Peyer's patch (tissue), 4 donors: ENCODE measurements around the gene EPHA2. TPM values are rescaled to one million over a fixed set of nuclear protein-coding genes. Genes with fewer than 3 reads are reported as not detected.

Experiments used
- DNase-seq, 3 donors: peaks; one replicate each; pipeline ENCODE4 v3.0.0-alpha.2; 2017 to 2019
- H3K27ac ChIP-seq, 4 donors: fragments of 200-600 bp; sonication (generic); one replicate each; pipeline ENCODE4 v1.5.1; 2016 to 2019
- H3K27me3 ChIP-seq, 2 donors: fragments of 200-600 bp; sonication (generic); one replicate each; pipeline ENCODE4 v1.5.1; 2019
- H3K36me3 ChIP-seq, 3 donors: fragments of 200-600 bp; sonication (generic); one replicate each; pipeline ENCODE4 v1.5.1; 2016 to 2019
- H3K4me1 ChIP-seq, 4 donors: fragments of 200-600 bp; sonication (generic); one replicate each; pipeline ENCODE4 v1.5.1; 2016 to 2019
- H3K4me3 ChIP-seq, 4 donors: fragments of 200-600 bp; sonication (generic); 1 replicate in 3 of 4; 2 replicates in 1 of 4; pipeline ENCODE4 v1.5.1; 2016 to 2019; ENCODE audit warnings: mild to moderate bottlenecking in 1 of 4
- H3K9me3 ChIP-seq, 4 donors: fragments of 200-600 bp; sonication (generic); one replicate each; pipeline ENCODE4 v1.5.1; 2016 to 2019; ENCODE audit warnings: mild to moderate bottlenecking in 1 of 4
- POLR2A ChIP-seq, 2 donors: fragments of 450-650 bp; IDR thresholded peaks; one replicate each; pipeline ENCODE4 v1.5.1; 2017; ENCODE audit warnings: antibody characterized with exemption in 2 of 2, mild to moderate bottlenecking in 2 of 2, moderate library complexity in 2 of 2
- total RNA-seq, 4 donors: library from RNA; depleted of rRNA; stranded (reverse); fragments of >200 nt; gene quantifications; one replicate each; pipeline ENCODE4 v1.1.0, GENCODE V29; 2016
- TF ChIP-seq, protein P1 (sequence below), 6 experiments: fragments of 450-650 bp in 4 of 6; fragments of 200-600 bp in 2 of 6; sonication (generic) in 1 of 6; IDR thresholded peaks; one replicate each; pipeline ENCODE4 v1.5.1; 2017 to 2019; ENCODE audit warnings: antibody characterized with exemption in 6 of 6, mild to moderate bottlenecking in 3 of 6, moderate library complexity in 1 of 6

Gene EPHA2
- total RNA-seq, 4 donors from 2014 or later: 23.5 to 42.6 (median 35.5) TPM

DNA sequence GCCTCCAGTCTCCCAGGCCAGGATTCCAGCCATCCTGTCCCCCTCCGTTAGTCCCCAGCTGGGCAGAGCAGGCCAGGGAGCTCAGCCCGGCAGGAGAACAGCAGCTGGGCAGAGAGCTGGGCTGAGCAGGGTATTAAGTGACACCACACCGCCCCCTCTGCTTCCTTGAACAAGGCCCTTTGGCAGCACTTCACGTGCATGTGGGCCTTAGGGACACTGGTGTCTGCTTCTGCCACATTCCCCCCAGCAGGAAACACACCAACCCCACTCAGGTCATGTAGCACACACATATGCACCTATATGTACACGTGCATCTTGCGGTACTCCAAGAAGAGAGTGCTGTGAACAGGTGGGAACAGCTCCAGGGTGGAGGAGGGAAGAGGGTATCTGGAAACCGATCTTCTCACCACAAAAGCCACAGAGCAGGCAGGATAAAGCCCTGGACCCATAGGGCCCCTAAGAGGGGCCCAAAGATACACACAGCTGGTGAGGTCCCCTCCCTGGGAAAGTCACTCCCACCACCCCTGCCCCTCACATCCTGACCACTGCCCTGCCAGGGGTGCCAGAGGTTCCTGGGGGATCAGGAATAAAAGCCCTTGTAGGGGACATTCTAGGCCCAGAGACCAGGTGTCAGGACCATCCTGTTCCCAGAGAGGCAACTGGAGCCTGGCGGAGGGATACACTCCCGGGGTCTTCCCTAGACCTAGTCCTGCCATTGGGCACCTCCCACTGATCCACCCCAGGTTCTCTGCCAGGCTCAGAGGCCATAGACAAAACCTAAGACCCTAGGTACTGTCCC is 4.5 kb downstream of the EPHA2 start:
- TF ChIP-seq POLR2A (IDR thresholded peaks at IDR 0.05): no peak

DNA sequence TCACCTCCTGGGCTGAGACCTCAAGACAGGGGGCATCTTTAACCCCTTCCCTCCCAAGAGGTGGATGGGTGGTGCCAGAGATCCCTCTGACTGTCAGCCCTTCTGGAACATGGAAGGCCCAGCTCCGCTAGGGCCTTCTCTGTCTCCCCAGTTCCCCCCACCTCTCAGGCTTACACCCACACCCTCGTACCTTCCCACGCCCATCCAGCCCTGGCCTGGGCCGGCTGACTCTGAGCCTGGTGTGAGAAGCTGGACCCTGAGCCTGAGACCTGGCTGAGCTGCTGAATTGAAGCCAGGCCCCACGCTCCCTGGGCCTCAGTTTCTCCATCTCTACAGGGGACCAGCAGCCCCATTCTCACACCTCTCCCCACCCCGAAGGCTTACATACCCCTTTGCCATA is 5.4 kb downstream of the EPHA2 start:
- Histone ChIP-seq H3K9me3 (no peaks in the 10 kb centered on the region), H3K27me3 (no peaks in the 10 kb centered on the region), H3K36me3 (peaks cover 0 to 40% (median 0%) of the 10 kb centered on the region in 3 donors), H3K4me1 (peaks cover 0 to 37% (median 9%) of the 10 kb centered on the region in 4 donors), H3K4me3 (no peak overlapping the region), H3K27ac (peak overlapping the region in 1 of 4 donors; percentile 25)
- TF ChIP-seq POLR2A (IDR thresholded peaks at IDR 0.05): no peak
- TF ChIP-seq, protein P1, sequence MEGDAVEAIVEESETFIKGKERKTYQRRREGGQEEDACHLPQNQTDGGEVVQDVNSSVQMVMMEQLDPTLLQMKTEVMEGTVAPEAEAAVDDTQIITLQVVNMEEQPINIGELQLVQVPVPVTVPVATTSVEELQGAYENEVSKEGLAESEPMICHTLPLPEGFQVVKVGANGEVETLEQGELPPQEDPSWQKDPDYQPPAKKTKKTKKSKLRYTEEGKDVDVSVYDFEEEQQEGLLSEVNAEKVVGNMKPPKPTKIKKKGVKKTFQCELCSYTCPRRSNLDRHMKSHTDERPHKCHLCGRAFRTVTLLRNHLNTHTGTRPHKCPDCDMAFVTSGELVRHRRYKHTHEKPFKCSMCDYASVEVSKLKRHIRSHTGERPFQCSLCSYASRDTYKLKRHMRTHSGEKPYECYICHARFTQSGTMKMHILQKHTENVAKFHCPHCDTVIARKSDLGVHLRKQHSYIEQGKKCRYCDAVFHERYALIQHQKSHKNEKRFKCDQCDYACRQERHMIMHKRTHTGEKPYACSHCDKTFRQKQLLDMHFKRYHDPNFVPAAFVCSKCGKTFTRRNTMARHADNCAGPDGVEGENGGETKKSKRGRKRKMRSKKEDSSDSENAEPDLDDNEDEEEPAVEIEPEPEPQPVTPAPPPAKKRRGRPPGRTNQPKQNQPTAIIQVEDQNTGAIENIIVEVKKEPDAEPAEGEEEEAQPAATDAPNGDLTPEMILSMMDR (IDR thresholded peaks at IDR 0.05): no peak
- no peak for DNase-seq

More for the DNA sequence above, 4.5 kb downstream of the EPHA2 start:
- Histone ChIP-seq H3K4me1 (peaks cover 0 to 28% (median 11%) of the 10 kb centered on the region in 4 donors), H3K4me3 (no peak overlapping the region), H3K36me3 (peaks cover 0 to 40% (median 0%) of the 10 kb centered on the region in 3 donors), H3K27ac (peak overlapping the region in 3 of 4 donors; percentile 21 to 89 (median 25)), H3K27me3 (no peaks in the 10 kb centered on the region), H3K9me3 (no peaks in the 10 kb centered on the region)
- DNase-seq: no peak

DNA sequence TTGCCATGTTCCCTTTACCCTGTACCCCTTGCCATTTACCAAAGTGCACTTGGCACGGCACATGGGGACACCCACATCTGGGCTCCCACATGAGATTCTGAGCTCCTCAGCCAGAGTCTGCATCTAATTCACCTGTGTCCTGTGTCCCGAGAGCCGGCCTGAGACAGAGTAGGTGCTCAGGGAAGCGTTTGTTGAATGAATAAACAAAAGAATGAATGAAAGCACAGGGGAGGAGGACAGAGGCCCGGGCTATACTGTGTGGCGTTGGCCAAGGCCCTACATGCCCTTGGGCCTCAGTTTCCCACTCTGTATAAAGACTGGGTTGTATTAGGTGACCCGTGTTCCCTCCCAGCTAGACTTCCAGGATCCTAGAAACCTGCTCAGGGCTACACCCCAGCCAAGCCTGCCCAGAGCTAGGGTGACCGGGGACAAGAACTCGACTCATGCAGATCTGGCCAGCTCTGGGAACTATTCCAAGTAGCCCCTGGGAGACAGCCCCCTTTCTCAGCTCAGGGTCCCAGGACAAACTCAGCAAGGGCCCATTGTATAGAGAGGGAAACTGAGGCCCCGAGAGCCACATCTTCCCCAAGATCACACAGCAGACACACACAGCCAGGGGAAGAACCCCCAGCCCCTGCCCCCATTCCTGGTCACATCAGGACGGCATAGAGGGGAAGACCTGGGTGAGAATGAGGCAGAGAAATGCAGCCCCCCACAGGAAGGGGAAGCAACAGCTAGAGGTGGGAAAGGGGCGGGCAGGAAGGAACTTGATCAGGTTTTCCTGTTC is 6.0 kb downstream of the EPHA2 start:
- TF ChIP-seq, protein P1 (IDR thresholded peaks at IDR 0.05): no peak
- TF ChIP-seq POLR2A (IDR thresholded peaks at IDR 0.05): no peak
- no peak overlapping the region for H3K4me3 ChIP-seq
- H3K9me3 ChIP-seq: no peaks in the 10 kb centered on the region
- peaks cover 0 to 43% (median 4%) of the 10 kb centered on the region in 4 donors for H3K4me1 ChIP-seq
- H3K27me3 ChIP-seq: no peaks in the 10 kb centered on the region
- peaks cover 0 to 40% (median 0%) of the 10 kb centered on the region in 3 donors for H3K36me3 ChIP-seq
- H3K27ac ChIP-seq: peak overlapping the region in 1 of 4 donors; percentile 25
- no peak for DNase-seq

GRCh38 chr1:16149146-16149545 is 6.7 kb downstream of the EPHA2 start:
- peaks cover 0 to 47% (median 8%) of the 10 kb centered on the region in 4 donors for H3K4me1 ChIP-seq
- no peak for TF ChIP-seq POLR2A (IDR thresholded peaks at IDR 0.05)
- H3K4me3 ChIP-seq: no peak overlapping the region
- no peaks in the 10 kb centered on the region for H3K27me3 ChIP-seq
- no peaks in the 10 kb centered on the region for H3K9me3 ChIP-seq
- H3K27ac ChIP-seq: no peak overlapping the region
- peaks cover 0 to 40% (median 0%) of the 10 kb centered on the region in 3 donors for H3K36me3 ChIP-seq
- no peak for DNase-seq

DNA sequence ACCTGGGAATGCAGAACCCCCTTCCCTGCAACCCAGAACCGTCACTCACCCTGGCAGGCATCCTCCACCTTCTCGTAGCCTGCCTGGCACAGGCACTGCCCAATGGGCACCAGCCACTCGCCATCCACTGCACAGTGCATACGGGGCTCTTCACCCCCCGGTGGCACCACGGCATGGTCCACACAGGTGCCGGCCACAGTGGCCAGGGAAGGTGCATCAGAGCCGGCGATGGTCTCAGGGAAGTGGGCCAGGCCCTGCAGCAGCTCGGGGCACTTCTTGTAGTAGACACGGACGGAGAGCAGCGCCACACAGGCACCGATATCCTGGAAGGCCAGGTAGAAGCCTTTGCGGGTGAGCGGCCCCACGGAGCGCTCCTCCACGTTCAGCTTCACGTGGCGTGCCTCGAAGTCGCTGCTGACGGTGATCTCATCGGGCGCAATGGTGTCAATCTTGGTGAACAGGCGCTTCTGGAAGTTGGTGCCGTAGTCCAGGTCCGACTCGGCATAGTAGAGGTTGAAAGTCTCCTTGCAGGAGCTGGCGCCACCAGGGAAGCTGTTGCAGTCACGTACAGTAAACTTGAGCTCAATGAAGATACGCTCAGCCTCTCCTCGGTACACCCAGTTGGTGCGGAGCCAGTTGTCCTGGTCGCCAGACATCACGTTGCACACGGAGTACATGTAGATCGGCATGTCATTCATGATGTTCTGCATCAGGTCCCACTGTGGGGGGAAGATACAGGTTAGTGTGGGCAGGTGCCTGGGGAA is 7.4 kb downstream of the EPHA2 start:
- no peak for TF ChIP-seq POLR2A (IDR thresholded peaks at IDR 0.05)
- TF ChIP-seq, protein P1 (IDR thresholded peaks at IDR 0.05): no peak
- Histone ChIP-seq H3K4me1 (peaks cover 0 to 43% (median 10%) of the 10 kb centered on the region in 4 donors), H3K36me3 (peaks cover 0 to 40% (median 0%) of the 10 kb centered on the region in 3 donors), H3K4me3 (no peak overlapping the region), H3K27me3 (no peaks in the 10 kb centered on the region), H3K27ac (no peak overlapping the region), H3K9me3 (no peaks in the 10 kb centered on the region)
- no peak for DNase-seq
